ENCODE results near the gene SMOC1. TPM values are rescaled to one million over a fixed set of nuclear protein-coding genes. Genes with fewer than 3 reads are reported as not detected.
A peak's percentile ranks its signal among the peaks of the same experiment; 100 is the strongest.

Gene SMOC1, protein sequence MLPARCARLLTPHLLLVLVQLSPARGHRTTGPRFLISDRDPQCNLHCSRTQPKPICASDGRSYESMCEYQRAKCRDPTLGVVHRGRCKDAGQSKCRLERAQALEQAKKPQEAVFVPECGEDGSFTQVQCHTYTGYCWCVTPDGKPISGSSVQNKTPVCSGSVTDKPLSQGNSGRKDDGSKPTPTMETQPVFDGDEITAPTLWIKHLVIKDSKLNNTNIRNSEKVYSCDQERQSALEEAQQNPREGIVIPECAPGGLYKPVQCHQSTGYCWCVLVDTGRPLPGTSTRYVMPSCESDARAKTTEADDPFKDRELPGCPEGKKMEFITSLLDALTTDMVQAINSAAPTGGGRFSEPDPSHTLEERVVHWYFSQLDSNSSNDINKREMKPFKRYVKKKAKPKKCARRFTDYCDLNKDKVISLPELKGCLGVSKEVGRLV
- total RNA-seq = 75.6 TPM

DNA sequence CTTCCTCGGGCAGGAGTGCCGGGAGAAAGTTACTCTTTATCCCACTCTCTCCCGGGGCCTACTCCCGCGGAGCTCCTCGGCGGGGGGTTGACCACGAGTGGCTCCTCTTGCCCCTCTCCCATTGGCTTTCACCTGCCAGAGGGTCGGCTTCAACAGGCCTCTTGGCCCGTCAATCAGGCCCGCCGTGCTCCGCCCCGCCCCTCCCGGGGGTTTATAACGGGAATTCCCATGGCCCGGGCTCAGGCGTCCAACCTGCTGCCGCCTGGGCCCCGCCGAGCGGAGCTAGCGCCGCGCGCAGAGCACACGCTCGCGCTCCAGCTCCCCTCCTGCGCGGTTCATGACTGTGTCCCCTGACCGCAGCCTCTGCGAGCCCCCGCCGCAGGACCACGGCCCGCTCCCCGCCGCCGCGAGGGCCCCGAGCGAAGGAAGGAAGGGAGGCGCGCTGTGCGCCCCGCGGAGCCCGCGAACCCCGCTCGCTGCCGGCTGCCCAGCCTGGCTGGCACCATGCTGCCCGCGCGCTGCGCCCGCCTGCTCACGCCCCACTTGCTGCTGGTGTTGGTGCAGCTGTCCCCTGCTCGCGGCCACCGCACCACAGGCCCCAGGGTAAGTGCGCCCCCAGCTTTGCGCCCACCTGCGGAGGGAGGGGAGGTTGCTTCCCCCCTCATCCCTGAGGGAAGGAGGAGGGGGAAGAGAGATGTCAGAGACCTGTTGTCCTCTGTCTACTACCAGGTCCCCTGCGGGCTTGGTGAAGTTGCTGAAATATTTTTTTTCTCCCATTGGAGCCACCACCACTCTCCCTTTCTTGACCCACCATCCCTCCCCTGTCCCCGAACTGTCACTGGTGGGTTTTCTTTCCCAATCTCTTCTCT lies at the start of gene SMOC1:
SMOC1 (plus strand) TSS at position 242 of the 869 bp plus-strand sequence; CDS start at position 505, 263 bp downstream.
- peak; percentile 85 for ATAC-seq
- DNase-seq (ENCODE audit: low spot score) = peak; percentile 95

DNA sequence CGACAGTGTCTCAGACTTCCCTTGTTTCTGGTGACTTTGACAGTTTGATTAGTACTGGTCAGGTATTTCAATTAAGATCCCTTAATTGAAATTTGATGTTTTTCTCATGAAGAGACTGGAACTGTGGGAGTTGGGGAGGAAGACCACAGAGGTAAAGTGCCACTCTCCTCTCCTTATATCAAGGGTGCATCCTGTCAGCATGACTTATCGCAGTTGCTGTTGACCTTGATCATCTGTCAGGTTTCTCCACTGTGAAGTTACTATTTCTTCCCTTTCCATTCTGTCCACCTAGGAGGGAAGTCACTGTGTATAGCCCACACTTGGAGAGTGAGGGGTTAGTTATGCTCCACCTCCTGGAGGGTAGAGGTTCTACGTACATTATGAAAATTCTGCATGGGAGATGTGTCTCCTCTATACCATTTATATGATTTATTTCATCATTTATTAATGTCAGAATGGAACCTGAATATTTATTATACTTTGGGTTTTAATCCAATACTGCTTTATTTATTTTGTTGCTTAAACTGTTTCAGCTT lies 40.3 kb upstream of the SMOC1 start:
- ATAC-seq = no peak
- no peak for DNase-seq (ENCODE audit: low spot score)

DNA sequence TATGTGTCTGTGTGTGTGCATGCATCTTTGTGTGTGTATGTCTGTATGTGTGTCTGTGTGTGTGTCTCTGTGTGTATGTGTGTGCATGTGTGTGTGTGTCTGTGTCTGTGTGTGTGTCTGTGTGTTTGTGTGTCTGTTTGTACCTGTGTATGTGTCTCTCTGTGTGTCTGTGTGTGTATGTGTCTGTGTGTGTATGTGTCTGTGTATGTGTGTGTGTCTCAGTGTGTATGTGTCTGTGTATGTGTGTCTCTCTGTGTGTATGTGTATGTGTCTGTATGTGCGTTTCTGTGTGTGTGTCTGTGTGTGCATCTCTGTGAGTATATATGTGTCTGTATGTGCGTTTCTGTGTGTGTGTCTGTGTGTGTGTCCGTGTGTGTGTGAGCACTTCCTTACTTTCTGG lies 39.6 kb upstream of the SMOC1 start:
- DNase-seq (ENCODE audit: low spot score) (no peak), ATAC-seq (no peak)

DNA sequence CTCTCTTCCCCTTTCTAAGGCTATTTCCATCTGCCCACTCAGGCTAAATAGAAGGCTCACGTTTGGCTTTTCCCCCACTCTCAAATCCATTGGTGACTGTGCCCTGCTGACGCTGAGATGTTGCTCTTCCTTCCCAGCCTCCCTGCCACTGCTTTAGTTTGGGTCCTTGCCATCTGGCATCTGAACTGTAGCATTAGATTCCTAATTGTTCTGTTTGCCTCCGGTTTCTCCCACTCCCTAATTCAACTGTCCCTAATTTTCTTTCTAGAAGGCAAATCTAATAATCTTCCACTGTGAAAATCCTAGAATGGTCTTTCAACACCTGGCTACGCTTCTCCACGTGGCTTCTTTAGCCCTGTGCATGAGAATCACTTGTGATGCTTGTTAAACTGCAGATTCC lies 37.6 kb upstream of the SMOC1 start:
- DNase-seq (ENCODE audit: low spot score) = no peak
- ATAC-seq = no peak

DNA sequence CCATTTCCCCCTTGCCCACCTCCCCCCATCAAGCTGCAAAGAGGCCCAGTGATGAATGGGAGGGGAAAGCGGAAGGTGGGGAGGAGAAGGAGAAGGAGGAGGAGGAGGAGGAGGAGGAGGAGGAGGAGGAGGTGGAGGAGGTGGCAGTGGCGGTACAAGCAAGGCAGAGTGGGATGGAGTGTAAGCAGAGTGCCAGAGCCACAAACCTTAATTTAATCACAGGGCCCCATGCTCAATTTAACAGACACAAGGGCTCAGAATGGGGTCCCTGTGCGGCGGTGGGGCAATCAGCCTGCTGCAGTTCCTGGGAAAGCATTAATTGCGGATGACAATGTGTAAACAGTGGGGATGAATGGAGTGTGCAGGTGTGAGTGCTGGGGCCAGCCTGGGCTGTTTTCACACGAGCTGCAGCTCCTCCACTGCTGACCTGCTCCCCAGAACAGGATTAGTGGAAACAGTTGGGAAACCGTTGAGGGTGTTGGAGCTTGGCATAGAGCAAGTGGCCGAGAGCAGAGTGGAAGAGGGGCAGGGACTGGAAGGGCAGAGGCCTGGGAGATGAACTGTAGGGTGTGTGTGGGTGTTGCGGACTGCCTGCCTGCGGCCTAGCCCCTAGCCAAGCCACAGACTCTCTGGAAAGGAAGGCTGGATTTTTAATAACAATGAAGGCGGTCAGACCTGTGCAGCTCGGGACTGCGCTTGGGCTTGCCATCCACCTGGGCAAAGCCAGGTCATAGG lies 36.4 kb upstream of the SMOC1 start:
- ATAC-seq (no peak), DNase-seq (ENCODE audit: low spot score) (no peak)

DNA sequence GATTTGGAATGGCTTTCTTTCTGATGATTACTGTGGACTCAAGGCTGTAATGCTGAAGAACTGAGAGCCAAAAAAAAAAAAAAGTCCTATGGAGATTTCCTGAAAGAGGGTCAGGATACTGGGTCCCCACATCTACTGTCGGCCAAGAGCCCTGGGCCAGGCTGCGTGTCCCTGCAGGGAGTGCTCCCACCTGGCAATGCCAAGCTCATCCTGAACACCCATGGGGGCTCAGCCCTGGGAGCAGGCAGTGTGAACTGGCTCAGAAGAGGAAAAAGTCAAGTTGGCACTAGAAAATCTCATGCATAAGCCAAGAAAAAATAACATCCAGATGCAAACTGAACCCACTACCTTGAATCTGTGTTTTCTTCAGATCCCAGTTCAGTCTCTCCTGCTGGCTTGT lies 35.0 kb upstream of the SMOC1 start:
- ATAC-seq (no peak), DNase-seq (ENCODE audit: low spot score) (no peak)

DNA sequence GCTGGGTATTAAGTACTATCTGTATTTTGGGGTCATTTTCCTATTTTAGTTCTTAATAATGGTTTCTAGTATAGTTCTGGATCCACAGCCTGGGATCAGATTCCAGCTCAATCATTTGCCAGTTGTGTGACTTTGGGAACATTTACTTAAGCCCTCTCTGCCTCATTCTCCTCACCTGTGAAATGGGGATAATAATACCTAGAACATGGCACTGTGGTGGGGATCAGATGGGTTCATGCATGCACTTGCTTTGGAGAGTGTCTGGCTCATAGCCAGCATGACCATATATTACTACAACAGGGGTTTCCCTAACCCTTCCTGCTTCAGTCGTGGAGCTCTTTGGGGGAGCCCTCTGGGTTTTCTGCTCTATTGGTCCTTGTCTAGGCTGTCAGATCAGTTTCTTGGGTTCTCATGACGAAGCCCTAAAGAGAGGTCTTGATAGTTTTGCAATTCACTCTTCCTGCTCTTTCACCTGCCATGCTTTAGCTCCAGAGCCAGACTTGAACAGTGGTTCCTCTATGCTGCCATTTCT lies 34.1 kb upstream of the SMOC1 start:
- ATAC-seq = no peak
- DNase-seq (ENCODE audit: low spot score) = no peak

DNA sequence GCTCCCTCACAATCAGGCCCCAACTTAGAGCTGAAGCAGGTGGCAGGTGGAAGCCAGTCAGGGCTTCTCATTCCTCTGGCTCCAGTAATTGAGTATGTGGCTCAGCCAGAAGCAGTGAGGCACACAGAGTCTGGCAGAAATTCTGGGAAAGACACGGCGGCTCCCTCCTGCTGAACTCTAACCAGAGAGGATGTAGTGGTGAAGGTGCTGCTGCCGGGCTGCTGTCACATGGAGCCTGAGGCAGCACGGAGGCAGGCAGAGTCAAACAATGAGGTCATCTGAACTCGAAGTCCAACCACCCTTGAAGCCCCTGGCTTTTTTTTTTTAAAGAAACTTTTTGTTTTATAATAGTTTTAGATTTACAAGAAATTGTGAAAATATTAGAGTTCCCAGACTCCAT lies 33.4 kb upstream of the SMOC1 start:
- DNase-seq (ENCODE audit: low spot score) = no peak
- peak; percentile 66 for ATAC-seq

DNA sequence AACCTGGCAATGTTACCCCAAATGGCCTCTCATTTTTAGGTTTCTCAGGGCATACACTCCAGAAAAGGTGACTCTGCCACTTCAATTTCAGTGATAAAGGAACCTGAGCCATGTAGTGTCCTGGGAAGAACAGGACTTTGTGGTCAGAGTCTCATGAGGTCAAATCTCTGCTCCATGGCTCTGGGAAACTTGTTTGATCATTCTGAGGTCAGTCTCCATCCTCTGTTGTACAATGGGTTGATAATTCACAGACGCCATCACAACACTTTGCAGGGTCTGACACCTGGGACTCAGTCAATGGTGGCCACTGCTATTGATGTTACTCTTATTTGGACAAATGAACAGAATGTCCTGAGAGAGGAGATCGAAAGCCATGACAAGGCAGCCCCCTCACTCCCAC lies 31.1 kb upstream of the SMOC1 start:
- no peak for ATAC-seq

DNA sequence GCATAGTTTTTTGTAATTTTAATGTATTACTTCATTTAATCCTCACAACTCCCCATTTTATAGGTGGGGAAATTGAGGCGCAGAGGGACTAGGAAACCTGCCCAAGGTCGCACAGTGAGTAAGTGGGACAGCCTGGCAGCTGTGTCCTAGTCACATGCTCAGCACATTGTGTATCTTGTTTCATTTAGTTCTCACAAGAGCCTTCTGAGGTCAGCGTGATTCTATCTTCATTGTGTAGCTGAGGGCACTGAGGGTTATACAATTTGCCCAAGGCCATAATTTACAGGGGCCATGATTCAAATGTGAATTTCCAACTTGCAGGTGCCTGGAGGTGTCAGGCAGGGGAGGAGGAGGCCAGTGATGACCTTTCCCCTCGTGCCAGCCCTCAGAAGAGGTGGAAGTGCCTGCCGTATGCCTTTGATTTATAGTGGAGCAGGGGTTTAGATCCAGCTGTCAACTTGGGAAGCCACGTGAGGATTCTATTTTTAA lies 30.3 kb upstream of the SMOC1 start:
- ATAC-seq (no peak), DNase-seq (ENCODE audit: low spot score) (no peak)

More for the DNA sequence above, 31.1 kb upstream of the SMOC1 start:
- no peak for DNase-seq (ENCODE audit: low spot score)

DNA sequence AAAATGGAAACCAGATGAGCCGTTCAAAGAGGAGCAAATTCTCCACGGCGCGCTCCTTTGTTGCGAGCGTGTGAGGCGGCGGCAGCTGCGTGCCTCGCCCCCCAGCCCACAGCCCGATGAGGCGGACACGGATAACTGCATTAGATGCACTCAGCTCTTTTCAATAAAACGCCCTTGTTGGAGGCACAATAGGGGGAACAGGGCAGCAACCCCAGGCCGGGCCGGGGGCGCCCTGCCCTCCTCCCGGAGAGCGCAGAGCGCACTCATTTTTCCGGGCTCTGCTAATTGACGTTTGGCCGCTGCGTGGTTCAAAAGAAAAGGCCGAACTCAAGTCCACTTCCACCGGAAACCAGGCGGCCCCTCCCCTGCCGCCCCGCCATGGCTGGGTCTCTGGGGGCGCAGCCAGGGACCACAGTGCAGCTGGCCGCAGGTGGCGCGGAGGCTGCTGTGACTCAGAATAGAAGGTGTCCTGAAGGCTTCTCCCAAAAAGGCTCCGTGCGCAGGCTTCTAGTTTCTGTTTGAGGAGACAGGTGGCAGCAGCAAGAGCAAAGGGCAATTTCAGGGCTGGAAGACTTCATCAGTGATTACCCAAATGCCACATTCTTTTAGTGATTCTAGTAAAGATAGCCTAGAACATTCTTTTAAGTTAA lies 29.0 kb upstream of the SMOC1 start:
- DNase-seq (ENCODE audit: low spot score) (peak; percentile 74), ATAC-seq (peak; percentile 81)

DNA sequence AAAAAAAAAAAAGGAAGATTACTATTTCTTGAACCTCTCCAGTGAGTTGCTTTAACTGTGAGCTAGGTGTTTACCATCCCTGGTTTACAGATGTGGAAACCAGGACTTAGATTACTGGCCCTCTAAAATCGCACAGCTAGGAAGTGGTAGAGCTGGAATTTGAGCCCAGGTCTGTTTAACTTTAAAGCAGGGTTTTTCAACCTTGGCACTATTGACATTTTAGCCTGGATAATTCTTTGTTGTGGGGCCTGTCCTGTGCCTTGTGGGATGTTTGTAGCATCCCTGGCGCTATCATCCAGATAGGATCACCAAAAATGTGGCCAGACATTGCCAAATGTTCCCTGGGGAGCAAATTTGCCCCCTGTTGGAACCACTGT lies 28.5 kb upstream of the SMOC1 start:
- peak; percentile 70 for ATAC-seq
- no peak for DNase-seq (ENCODE audit: low spot score)

DNA sequence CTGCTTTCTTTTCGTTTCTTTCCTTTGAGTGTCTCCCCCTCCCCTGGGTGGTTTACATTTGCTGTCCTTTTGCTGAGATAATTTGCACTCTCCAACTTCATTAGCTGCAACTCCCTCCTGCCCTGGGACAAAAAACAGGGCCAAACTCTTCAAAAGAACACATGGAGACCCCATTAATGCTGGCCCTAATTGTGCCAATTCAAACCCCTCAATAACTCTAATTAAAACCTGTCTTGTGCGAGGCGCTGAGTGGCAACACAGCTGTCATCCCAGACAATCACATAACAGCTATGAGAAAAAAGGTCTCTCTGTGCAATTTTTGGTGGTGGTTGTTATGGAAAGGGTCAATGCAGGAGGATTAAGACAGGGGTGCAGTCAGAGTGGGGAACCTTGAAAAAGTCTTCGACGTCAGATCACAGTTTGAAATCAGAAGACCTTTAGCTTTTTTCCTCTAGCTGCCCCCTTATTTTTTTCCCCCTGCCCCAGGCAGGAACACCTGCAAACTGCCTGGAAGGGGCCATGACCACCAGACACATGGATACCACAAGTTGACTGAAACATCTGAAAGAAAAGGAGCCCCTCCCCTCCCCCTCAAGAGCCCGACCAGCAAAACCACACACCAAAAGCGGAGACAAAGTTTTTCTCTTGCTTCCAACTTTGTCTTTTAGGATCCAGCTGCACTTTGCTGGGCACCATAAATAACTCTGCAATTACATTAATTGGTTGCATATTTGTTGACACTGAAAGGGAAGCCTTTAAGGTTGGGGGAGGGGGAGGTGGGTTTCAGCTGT lies 26.5 kb upstream of the SMOC1 start:
- ATAC-seq = no peak
- no peak for DNase-seq (ENCODE audit: low spot score)

DNA sequence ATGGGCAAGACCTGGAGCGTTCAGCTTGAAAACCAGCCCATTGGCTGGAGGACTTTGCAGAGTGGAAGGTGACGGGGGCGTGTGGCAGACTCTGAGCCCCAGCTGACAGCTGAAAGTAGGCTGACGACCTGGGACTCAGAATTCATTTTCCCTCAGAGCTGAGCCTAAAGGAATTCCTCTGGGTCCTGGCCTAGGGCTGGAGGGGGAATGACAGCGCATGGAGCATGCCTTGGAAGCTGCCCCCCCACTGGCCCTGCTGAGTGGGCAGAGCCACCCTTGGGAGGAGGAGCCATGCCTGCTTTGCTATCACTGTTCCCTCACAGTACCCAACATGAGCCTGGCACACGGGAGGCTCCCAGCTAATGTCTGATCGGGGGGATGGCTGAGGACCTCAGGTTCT lies 25.4 kb upstream of the SMOC1 start:
- ATAC-seq (no peak), DNase-seq (ENCODE audit: low spot score) (no peak)

DNA sequence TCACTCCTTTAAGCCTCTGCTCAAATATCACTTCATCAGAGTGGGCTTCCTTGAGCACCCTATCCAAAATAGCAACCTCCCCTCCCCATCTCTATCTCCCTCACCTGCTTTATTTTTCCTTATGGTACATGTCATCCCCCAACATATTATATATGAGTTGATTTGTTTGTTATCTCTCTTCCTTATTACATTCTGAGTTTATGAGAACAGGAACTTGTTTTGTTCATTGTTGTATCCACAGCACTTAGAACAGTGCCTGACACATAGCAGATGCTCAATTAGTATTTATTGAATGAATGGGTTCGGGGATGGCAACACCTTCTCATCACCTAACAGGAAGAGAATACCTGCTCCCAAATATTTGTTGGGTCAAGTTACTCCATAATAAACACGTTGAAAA lies 24.6 kb upstream of the SMOC1 start:
- no peak for ATAC-seq
- no peak for DNase-seq (ENCODE audit: low spot score)

DNA sequence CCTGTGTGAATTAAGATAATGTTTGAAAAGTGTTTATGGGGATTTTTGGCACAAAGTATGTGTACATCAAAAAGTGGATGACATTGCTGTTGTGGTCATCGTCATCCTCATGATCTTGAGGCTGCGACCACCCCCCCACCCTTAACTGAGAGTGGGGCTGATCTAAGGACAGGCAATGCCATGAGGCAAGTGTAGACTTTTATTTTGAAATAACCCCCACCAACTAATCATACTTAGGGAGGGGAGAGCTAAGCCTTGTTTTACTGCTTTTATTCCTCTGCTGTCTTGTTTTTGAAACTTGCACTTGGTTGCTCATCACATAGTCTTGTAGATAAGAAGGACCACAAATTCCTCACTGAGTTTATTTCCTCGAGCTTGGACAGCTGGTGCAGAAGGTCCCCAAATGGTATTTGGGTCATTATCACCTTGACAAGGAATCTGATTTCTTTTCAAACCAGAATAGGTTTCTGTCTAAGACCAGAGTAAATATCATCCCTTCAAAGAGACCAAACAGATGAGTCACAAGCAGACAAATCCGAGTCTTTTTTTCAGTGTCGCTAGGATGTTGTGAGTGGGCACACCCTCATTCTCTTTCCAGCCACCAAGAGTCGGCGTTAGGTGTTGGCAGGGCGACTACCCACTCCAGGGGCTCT lies 23.9 kb upstream of the SMOC1 start:
- DNase-seq (ENCODE audit: low spot score) (no peak), ATAC-seq (no peak)

DNA sequence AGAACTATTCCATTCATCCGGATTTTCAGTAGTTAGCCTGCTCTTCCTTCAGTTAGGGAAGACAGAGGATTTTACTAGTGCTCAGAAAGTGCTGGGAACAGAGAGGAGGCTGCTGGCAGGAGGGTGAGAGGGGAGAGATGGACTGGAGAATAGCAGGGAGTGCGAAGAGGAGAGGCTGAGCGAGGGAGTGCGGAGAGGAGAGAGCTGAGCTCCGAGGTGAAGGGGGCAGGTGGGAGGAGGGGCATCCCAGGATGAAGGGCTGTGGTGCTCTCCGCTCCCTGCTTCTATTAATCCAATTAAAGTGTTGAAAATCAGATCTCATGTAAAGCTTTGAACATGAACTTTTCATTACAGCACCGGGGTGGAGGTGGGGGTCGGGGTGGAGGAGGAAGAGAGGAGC lies 20.4 kb upstream of the SMOC1 start:
- ATAC-seq (no peak), DNase-seq (ENCODE audit: low spot score) (no peak)

DNA sequence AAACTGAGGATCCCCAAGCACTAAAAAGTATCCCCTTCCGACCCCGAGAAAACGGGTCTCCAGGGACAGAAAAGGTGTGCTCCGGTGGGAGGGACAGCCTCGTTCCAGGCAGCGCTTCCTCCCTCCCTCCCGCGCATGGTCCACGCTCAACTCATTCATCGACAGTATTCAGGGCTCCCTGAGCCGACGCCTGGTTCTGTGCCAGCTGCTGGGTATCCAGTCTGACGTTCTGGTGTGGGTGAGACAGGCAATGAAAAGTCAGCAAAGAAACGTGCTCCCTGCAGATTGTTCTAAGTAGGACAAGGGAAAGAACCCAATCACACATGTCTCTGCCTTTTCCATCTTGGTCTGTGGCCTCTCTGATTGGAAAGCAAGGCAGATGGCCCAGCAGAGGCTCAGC lies 19.6 kb upstream of the SMOC1 start:
- no peak for ATAC-seq
- no peak for DNase-seq (ENCODE audit: low spot score)

DNA sequence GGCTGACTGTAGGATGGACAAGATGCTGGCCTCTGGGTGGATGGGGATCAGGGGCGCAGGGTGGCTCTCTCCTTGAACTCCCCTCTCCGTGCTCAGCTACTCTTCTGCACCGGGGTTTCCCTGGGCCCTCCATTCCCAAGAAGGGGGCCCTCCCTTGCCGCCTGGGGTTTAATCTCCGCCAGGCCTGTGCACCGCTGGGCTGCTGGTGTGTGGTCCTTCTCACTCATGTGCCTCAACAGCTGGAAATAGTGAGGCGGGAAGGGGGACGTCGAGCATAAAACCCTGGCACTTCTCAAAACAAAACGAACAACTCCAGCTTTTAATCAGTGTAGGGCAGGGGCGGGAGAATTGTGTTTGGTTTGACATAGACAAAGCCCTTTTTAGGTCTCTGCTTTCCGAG lies 19.0 kb upstream of the SMOC1 start:
- no peak for DNase-seq (ENCODE audit: low spot score)
- no peak for ATAC-seq

Measured in left lobe of liver (tissue), 2 donors.